Fibroblast of villous mesenchyme (primary cell): ENCODE results near the gene MRRF. TPM values are rescaled to one million over a fixed set of nuclear protein-coding genes. Genes with fewer than 3 reads are reported as not detected.

Experiments
- DNase-seq: peaks from one replicate; pipeline ENCODE4 v3.0.0-alpha.2; 2010; ENCODE audit warnings: low read depth
- H3K4me3 ChIP-seq: 2 replicates; pipeline ENCODE4 v1.5.1; 2011; ENCODE audit warnings: low read depth, mild to moderate bottlenecking, low read length
- CTCF ChIP-seq: IDR thresholded peaks from 2 replicates; pipeline ENCODE4 v1.5.1; 2012; ENCODE audit warnings: low read depth, mild to moderate bottlenecking, low read length; ENCODE audit not compliant: insufficient read depth
- total RNA-seq: library from RNA; depleted of rRNA; stranded (reverse); fragments of >200 nt; gene quantifications from 2 replicates; pipeline ENCODE4 v1.2.3, GENCODE V29; 2012

Gene MRRF
- total RNA-seq, 1 donor = 29.4 TPM

DNA sequence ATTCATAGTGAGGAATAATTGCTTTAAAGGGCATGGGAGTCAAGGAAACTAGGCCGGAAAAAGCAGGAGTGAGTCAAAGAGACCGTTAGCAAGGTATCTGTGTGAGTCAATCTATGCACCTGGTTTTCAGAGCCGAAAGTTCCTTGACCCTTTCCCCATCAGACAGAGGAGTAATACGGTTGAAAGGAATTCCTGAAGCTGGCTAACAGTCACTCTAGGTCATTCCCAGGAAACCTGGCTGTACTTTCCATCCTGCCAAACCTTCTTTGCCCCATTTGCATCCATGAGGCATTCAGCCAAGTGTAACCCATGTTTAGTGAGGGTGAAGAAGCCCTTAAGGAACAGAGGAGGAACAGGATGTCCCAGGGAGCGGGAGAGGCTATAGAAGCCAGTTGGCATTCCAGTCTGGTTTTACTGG is 16.2 kb upstream of the MRRF start:
- no peak for DNase-seq
- no peak overlapping the region for H3K4me3 ChIP-seq
- no peak for TF ChIP-seq CTCF

GRCh38 chr9:122251351-122251750 is 13.3 kb upstream of the MRRF start:
- TF ChIP-seq CTCF = no peak
- no peak overlapping the region for H3K4me3 ChIP-seq
- DNase-seq = no peak

DNA sequence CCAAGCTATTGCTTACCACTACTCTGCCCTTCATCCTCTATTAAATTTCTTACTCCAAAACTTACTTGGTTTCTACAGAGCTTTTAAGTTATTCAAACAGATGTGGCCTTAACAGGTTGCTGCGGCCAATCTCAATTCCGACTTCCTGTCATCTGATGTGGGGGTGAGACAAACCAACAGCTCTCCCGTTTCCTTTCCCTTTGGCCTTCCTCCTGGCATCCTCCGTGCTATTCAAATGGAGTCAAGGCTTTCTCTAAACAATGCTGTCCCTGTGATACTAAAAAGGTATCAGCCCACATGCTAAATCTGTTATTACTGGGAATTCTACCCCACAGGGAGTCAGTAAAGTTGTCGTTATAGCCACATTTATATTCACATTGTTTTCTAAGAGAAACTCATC is 11.9 kb upstream of the MRRF start:
- no peak overlapping the region for H3K4me3 ChIP-seq
- TF ChIP-seq CTCF = no peak
- DNase-seq = no peak

DNA sequence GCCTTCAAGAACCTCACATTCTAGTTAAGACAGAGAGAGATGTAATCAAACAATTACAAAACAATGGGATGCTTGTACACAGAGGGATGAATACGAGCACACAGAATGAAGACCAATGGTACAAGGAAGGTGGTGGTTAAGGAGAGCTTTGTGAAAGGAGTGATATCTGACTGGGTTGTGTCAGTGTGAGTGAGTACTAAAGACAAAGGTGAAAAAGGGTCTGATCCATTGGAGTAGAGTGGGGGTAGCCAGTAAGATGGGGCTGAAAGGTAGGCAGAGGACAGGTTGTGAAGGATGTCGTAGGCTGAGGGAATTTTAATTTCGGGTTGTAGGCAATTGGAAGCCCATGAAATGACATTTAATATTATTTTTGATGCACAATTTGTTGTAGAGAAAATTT is 9.9 kb upstream of the MRRF start:
- H3K4me3 ChIP-seq = no peak overlapping the region
- DNase-seq = no peak
- TF ChIP-seq CTCF = no peak

DNA sequence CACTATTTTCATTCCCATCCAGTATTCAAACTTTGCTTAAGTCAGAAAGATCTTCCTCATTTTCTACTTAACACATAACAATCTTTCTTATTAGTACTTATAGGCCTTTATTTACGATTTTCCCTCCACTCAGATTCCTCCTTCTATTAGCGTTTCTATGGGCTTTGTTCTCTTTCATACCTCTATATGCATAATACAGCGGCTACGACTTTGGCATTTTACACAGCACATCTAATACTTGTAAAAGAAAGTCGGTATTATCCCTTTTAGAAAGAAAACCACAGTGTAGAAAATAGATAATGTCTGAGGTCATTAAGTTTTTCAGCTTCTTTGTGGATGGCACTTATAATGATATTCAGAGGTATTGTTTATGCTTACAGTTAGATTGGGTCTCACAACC is 8.5 kb upstream of the MRRF start:
- no peak for DNase-seq
- H3K4me3 ChIP-seq = no peak overlapping the region
- TF ChIP-seq CTCF = no peak

DNA sequence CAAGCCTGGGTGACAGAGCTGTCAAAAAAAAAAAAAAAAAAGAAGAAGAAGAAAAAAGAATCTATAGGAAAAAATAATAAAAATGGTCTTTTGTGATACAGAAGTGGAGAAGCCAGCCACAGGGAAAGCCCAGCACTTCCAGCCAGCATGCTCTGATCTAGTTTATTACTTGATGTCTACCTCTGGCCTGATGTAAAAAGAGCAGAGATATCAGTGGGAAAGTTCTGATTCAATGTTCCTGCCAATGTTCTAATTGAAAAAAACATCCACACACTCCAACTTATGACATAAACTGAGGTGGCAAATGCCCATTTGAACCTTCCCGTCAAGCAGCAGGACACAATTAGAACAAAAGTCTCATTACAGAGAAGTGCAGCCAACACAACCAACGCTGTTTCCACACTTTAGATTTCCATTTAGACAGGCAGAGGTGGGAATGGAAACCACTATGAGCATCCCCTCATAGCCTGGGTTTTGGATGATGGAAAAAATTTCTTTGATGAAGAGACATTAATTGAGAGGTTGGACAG is 5.7 kb upstream of the MRRF start:
- no peak for TF ChIP-seq CTCF
- DNase-seq = no peak
- no peak overlapping the region for H3K4me3 ChIP-seq

- TF ChIP-seq CTCF = no peak
- H3K4me3 ChIP-seq = no peak overlapping the region
- DNase-seq = peak; percentile 79
Observed at GRCh38 chr9:122261469-122261881, 3.2 kb upstream of the MRRF start.
